Prostate gland (tissue), 2 donors: ENCODE data around the gene RETREG1. TPM values are rescaled to one million over a fixed set of nuclear protein-coding genes. Genes with fewer than 3 reads are reported as not detected.

Experiments
- DNase-seq: peaks from one replicate; pipeline ENCODE4 v3.0.0-alpha.2; 2019; ENCODE audit warnings: low spot score
- H3K27ac ChIP-seq, 2 donors: fragments of 200-600 bp; sonication (generic); 2 replicates each; pipeline ENCODE4 v1.5.1; 2017 to 2019
- H3K27me3 ChIP-seq: fragments of 200-600 bp; sonication (generic); replicated peaks from 2 replicates; pipeline ENCODE4 v1.5.1; 2019; ENCODE audit not compliant: insufficient read depth
- H3K36me3 ChIP-seq, 2 donors: fragments of 200-600 bp; sonication (generic); 1 replicate in 1 of 2; 2 replicates in 1 of 2; pipeline versions ENCODE4 v1.5.1 to v1.8.1; 2017 to 2019
- H3K4me1 ChIP-seq: fragments of 200-600 bp; sonication (generic); replicated peaks from 2 replicates; pipeline ENCODE4 v1.5.1; 2019
- H3K4me3 ChIP-seq, 2 donors: fragments of 200-600 bp; sonication (generic); 2 replicates each; pipeline ENCODE4 v1.5.1; 2017 to 2019
- H3K9me3 ChIP-seq: fragments of 200-600 bp; sonication (generic); 2 replicates; pipeline ENCODE4 v1.5.1; 2017
- POLR2A ChIP-seq: fragments of 450-650 bp; IDR thresholded peaks from one replicate; pipeline ENCODE4 v1.6.1; 2016; ENCODE audit warnings: antibody characterized with exemption, mild to moderate bottlenecking
- POLR2AphosphoS5 ChIP-seq: sonication (generic); formaldehyde crosslinking; IDR thresholded peaks from one replicate; pipeline ENCODE4 v1.6.1; 2017; ENCODE audit warnings: antibody characterized with exemption
- WGBS: methylation state at CpG from one replicate; pipeline ENCODE4 v1.1.5; 2018; 5-methylcytosine and 5-hydroxymethylcytosine counted together
- intact Hi-C: fragments of 100-400 bp; cut with DNase I; formaldehyde crosslinking; loops from one replicate; pipeline ENCODE4 v1.14.2; 2022
- total RNA-seq, 2 donors: library from RNA; depleted of rRNA; stranded (reverse); fragments of >200 nt; gene quantifications; one replicate each; pipeline ENCODE4 v1.1.0, GENCODE V29; 2016
- TF ChIP-seq, protein P1 (sequence below), 4 experiments: fragments of 200-600 bp in 2 of 4; fragments of 450-650 bp in 2 of 4; sonication (generic) in 2 of 4; IDR thresholded peaks; 1 replicate in 3 of 4; 2 replicates in 1 of 4; pipeline ENCODE4 v1.5.1; 2016 to 2019; ENCODE audit warnings: antibody characterized with exemption in 4 of 4, mild to moderate bottlenecking in 2 of 4, moderate library complexity in 2 of 4

The RETREG1 gene
- total RNA-seq, 2 donors from 2014 or later = 13.5 to 18.4 TPM

DNA sequence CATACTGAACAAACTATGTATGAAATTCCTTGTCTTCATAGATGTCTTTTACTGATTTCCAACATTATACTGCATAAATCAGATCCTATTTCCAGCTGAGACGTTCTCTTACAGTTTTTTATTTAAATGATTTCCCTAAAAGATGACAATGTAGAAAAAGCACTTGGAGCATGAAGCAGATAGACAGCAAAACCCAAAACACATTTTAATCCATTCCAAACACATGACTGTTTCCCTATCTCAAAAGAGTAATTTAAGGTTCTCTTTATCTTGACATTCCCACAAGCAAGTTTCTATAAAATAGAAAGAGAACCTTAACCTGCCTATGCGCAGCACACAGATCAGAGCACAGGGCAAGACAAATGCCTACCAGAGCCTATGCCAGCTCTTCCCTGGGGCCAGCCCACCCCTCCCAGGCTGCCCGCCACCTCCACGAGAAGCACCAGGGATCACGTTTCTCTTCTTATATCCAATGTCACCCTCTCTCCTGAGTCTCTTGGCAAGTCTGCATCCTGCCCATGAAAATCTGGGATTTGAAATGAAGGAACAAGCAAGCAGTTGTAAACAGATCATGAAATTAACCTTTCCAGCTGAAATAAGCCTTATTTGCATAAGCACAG lies 52.4 kb downstream of the RETREG1 start:
- Histone ChIP-seq H3K9me3 (no peaks in the 10 kb centered on the region), H3K36me3 (no peaks in the 10 kb centered on the region), H3K4me1 (no peaks in the 10 kb centered on the region), H3K27me3 (no peaks in the 10 kb centered on the region), H3K27ac (no peak overlapping the region), H3K4me3 (no peak overlapping the region)
- DNase-seq = no peak
- 53% methylated on average over 5 of the region's 5 CpGs for WGBS
- TF ChIP-seq POLR2A = no peak
- TF ChIP-seq POLR2AphosphoS5 = no peak
- TF ChIP-seq, protein P1, sequence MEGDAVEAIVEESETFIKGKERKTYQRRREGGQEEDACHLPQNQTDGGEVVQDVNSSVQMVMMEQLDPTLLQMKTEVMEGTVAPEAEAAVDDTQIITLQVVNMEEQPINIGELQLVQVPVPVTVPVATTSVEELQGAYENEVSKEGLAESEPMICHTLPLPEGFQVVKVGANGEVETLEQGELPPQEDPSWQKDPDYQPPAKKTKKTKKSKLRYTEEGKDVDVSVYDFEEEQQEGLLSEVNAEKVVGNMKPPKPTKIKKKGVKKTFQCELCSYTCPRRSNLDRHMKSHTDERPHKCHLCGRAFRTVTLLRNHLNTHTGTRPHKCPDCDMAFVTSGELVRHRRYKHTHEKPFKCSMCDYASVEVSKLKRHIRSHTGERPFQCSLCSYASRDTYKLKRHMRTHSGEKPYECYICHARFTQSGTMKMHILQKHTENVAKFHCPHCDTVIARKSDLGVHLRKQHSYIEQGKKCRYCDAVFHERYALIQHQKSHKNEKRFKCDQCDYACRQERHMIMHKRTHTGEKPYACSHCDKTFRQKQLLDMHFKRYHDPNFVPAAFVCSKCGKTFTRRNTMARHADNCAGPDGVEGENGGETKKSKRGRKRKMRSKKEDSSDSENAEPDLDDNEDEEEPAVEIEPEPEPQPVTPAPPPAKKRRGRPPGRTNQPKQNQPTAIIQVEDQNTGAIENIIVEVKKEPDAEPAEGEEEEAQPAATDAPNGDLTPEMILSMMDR (IDR thresholded peaks at IDR 0.05) = no peak
- intact Hi-C loops = no loop called here

DNA sequence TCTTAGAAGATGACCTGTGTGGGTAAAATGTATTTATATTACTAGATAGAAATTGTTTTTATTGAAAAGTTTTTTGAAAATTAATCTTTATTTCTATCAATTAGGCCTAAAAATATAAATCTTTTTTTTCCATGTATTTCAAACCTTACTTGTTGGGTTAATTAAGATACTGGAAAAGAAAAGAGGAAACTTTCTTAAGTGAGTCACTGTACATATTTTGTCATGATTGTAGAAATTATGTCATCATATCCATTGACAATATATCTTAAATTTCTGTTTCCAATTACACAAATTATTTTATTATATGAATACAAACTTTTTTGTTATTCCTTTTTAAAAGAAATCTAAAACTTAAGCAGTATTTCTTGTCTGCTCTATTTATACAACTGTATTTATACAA lies 53.1 kb downstream of the RETREG1 start:
- Histone ChIP-seq H3K4me3 (no peak overlapping the region), H3K27ac (no peak overlapping the region), H3K27me3 (no peaks in the 10 kb centered on the region), H3K4me1 (no peaks in the 10 kb centered on the region), H3K36me3 (no peaks in the 10 kb centered on the region), H3K9me3 (no peaks in the 10 kb centered on the region)
- intact Hi-C loops = no loop called here
- no peak for DNase-seq
- TF ChIP-seq POLR2A = no peak
- no peak for TF ChIP-seq POLR2AphosphoS5
- TF ChIP-seq, protein P1 (IDR thresholded peaks at IDR 0.05) = no peak

- no peaks in the 10 kb centered on the region for H3K36me3 ChIP-seq
- H3K9me3 ChIP-seq = no peaks in the 10 kb centered on the region
- no peak overlapping the region for H3K4me3 ChIP-seq
- DNase-seq = no peak
- no peaks in the 10 kb centered on the region for H3K4me1 ChIP-seq
- TF ChIP-seq POLR2AphosphoS5 (no peak), POLR2A (no peak)
- TF ChIP-seq, protein P1 (IDR thresholded peaks at IDR 0.05) = no peak
- H3K27ac ChIP-seq = no peak overlapping the region
- intact Hi-C loops = no loop called here
- 98% methylated on average over 3 of the region's 3 CpGs for WGBS
- H3K27me3 ChIP-seq = no peaks in the 10 kb centered on the region
Measured at GRCh38 chr5:16561660-16562059, 55.1 kb downstream of the RETREG1 start.

- intact Hi-C loops = no loop called here
- Histone ChIP-seq H3K4me3 (no peak overlapping the region), H3K27me3 (no peaks in the 10 kb centered on the region), H3K4me1 (no peaks in the 10 kb centered on the region), H3K9me3 (no peaks in the 10 kb centered on the region), H3K27ac (no peak overlapping the region), H3K36me3 (no peaks in the 10 kb centered on the region)
- 32% methylated on average over 1 of the region's 1 CpG for WGBS
- no peak for DNase-seq
- TF ChIP-seq POLR2AphosphoS5 = no peak
- no peak for TF ChIP-seq POLR2A
- TF ChIP-seq, protein P1 (IDR thresholded peaks at IDR 0.05) = no peak
Measured at GRCh38 chr5:16559702-16560101, 57.1 kb downstream of the RETREG1 start.

DNA sequence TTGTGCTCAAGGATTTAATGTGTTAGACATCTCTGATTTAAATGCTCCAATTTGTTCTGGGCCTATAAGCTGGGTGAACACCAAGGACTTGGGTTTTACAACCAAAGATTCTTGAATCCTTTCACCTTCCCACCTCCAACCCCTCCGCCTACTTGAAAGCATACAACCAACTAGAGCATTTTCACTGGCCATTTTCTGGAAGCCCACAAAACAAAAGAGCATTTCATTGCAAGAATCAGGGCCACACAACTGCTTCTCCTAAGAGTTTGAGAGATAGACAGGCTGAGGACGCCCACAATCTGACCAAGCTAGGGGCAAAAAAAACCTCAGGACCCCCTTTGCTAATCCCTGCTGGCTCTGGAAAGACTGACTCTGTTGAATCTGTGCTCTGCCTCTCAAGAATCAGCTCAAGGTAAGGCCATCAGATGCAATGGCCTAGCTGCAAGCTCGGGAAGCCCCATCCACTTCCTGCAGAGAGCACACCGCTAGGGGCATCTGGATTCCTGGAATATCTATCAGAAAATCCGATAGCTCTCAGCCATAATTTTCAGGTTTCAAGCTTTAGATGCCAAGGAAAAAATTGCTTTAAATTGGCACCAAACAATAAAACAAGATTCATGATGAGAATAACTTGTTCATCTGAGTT lies 57.7 kb downstream of the RETREG1 start:
- Histone ChIP-seq H3K4me3 (no peak overlapping the region), H3K9me3 (no peaks in the 10 kb centered on the region), H3K36me3 (no peaks in the 10 kb centered on the region), H3K27me3 (no peaks in the 10 kb centered on the region), H3K27ac (no peak overlapping the region), H3K4me1 (no peaks in the 10 kb centered on the region)
- intact Hi-C loops = no loop called here
- 81% methylated on average over 5 of the region's 5 CpGs for whole genome bisulfite sequencing
- TF ChIP-seq, protein P1 (IDR thresholded peaks at IDR 0.05) = no peak
- TF ChIP-seq POLR2AphosphoS5 (no peak), POLR2A (no peak)
- no peak for DNase-seq
